Fibroblast of skin of left biceps (primary cell): ENCODE measurements around the gene FLNA.

Source experiments
- DNase-seq, 2 experiments: peaks; one replicate each; pipeline ENCODE4 v3.0.0-alpha.2; 2013; ENCODE audit warnings: low read depth in 2 of 2

FLNA gene

GRCh38 chrX:154375156-154375504, 696 bp upstream of the FLNA start:
- no peak for DNase-seq

- peak; percentile 76 to 78 for DNase-seq
Measured at GRCh38 chrX:154373340-154374306, 811 bp downstream of the FLNA start.

- DNase-seq = no peak
Measured at GRCh38 chrX:154372612-154373022, 1.8 kb downstream of the FLNA start.

GRCh38 chrX:154371789-154372300, 2.6 kb downstream of the FLNA start:
- DNase-seq = no peak

- DNase-seq = peak; percentile 86 to 87
Measured at GRCh38 chrX:154371017-154371788, 3.2 kb downstream of the FLNA start.

GRCh38 chrX:154370300-154371016, 4.0 kb downstream of the FLNA start:
- no peak for DNase-seq

- peak; percentile 92 to 94 for DNase-seq
Measured at GRCh38 chrX:154369449-154370299, 4.8 kb downstream of the FLNA start.

GRCh38 chrX:154368630-154369448, 5.6 kb downstream of the FLNA start:
- DNase-seq = peak; percentile 70

- no peak for DNase-seq
Measured at GRCh38 chrX:154367474-154368308, 6.7 kb downstream of the FLNA start.

GRCh38 chrX:154366666-154367055, 7.8 kb downstream of the FLNA start:
- DNase-seq = no peak

- DNase-seq = no peak
Measured at GRCh38 chrX:154365997-154366665, 8.3 kb downstream of the FLNA start.

GRCh38 chrX:154365052-154365600, 9.3 kb downstream of the FLNA start:
- DNase-seq = no peak

- DNase-seq = no peak
Measured at GRCh38 chrX:154363706-154364439, 10.6 kb downstream of the FLNA start.

- no peak for DNase-seq
Measured at GRCh38 chrX:154362085-154362742, 12.2 kb downstream of the FLNA start.

- DNase-seq = no peak
Measured at GRCh38 chrX:154360155-154360713, 14.2 kb downstream of the FLNA start.

GRCh38 chrX:154359362-154360154, 14.9 kb downstream of the FLNA start:
- DNase-seq = no peak
